GM21576 (cell line): ENCODE data around the gene UBE2QL1.

Source experiments
- ATAC-seq: cut with Tn5 transposase; IDR thresholded peaks from one replicate; pipeline ENCODE4 v1.9.1; 2021; ENCODE audit warnings: mild to moderate bottlenecking, moderate library complexity; ENCODE audit not compliant: unreplicated experiment

UBE2QL1 gene

GRCh38 chr5:6448622-6449464, at the start of gene UBE2QL1:
TSS of gene UBE2QL1 (plus strand) at chr5:6448859. CDS start at chr5:6448894, 35 bp downstream.
- ATAC-seq: no peak

- ATAC-seq: no peak
Measured at GRCh38 chr5:6399980-6400910, 48.4 kb upstream of the UBE2QL1 start.

- ATAC-seq: no peak
Measured at GRCh38 chr5:6401410-6401809, 47.2 kb upstream of the UBE2QL1 start.

- ATAC-seq: no peak
Measured at GRCh38 chr5:6402939-6403338, 45.7 kb upstream of the UBE2QL1 start.

GRCh38 chr5:6403416-6403815, 45.2 kb upstream of the UBE2QL1 start:
- no peak for ATAC-seq

GRCh38 chr5:6404129-6404528, 44.5 kb upstream of the UBE2QL1 start:
- no peak for ATAC-seq

- no peak for ATAC-seq
Measured at GRCh38 chr5:6405591-6405990, 43.1 kb upstream of the UBE2QL1 start.

GRCh38 chr5:6407558-6408259, 41.0 kb upstream of the UBE2QL1 start:
- ATAC-seq: no peak

- ATAC-seq: no peak
Measured at GRCh38 chr5:6408260-6408596, 40.4 kb upstream of the UBE2QL1 start.

GRCh38 chr5:6408627-6409446, 39.8 kb upstream of the UBE2QL1 start:
- no peak for ATAC-seq

GRCh38 chr5:6410421-6410820, 38.2 kb upstream of the UBE2QL1 start:
- ATAC-seq: no peak

GRCh38 chr5:6411141-6411540, 37.5 kb upstream of the UBE2QL1 start:
- no peak for ATAC-seq

- no peak for ATAC-seq
Measured at GRCh38 chr5:6412811-6413210, 35.8 kb upstream of the UBE2QL1 start.

- no peak for ATAC-seq
Measured at GRCh38 chr5:6417657-6418056, 31.0 kb upstream of the UBE2QL1 start.

- no peak for ATAC-seq
Measured at GRCh38 chr5:6418679-6419276, 29.9 kb upstream of the UBE2QL1 start.

- no peak for ATAC-seq
Measured at GRCh38 chr5:6419340-6419852, 29.3 kb upstream of the UBE2QL1 start.

- no peak for ATAC-seq
Measured at GRCh38 chr5:6423327-6424109, 25.1 kb upstream of the UBE2QL1 start.

GRCh38 chr5:6424110-6424659, 24.5 kb upstream of the UBE2QL1 start:
- no peak for ATAC-seq

GRCh38 chr5:6424700-6425099, 24.0 kb upstream of the UBE2QL1 start:
- ATAC-seq: no peak
